Neural progenitor cell (in vitro differentiated cells): ENCODE measurements around the gene ADAMTSL1.

Source experiments
- CTCF ChIP-seq: fragments of 200-600 bp; sonication (generic); IDR thresholded peaks from 2 replicates; pipeline ENCODE4 v1.5.1; 2017; ENCODE audit warnings: antibody characterized with exemption, mild to moderate bottlenecking
- EZH2 ChIP-seq: fragments of 200-600 bp; sonication (generic); IDR thresholded peaks from 2 replicates; pipeline ENCODE4 v1.6.1; 2017; ENCODE audit warnings: antibody characterized with exemption, mild to moderate bottlenecking, moderate library complexity
- EZH2phosphoT487 ChIP-seq: fragments of 200-600 bp; sonication (generic); IDR thresholded peaks from 2 replicates; pipeline ENCODE4 v1.6.1; 2017; ENCODE audit warnings: antibody characterized with exemption

DNA sequence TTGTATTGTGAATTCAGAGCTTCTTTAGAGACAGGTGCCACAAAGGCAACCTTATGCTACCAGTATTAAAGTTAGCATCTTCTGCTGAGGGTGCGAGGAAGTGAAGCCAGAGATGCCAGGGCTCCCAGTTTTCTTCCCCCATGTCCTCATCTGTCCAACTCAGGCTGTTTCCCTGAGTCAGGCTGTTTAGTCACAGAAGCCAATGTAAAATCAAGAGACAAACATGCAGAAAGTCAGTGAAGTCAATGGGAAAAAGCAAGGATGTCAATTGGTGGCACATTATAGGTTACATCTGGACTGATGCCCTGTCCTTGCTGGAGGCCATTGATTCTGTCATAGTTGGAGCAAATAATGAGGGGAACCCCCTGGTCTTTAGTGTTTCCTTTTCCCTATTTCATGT lies 390.6 kb downstream of the ADAMTSL1 start:
- TF ChIP-seq EZH2 (no peak), CTCF (no peak), EZH2phosphoT487 (no peak)
